H1 (cell line): ENCODE data around the gene CIRBP. TPM values are rescaled to one million over a fixed set of nuclear protein-coding genes. Genes with fewer than 3 reads are reported as not detected.

ENCODE experiments used
- RAD21 ChIP-seq, 2 experiments: IDR thresholded peaks in 1 of 2; conservative IDR thresholded peaks in 1 of 2; 2 replicates each; pipeline ENCODE4 v1.6.1; 2011; ENCODE audit warnings: low read depth in 2 of 2, low read length in 2 of 2, improper control_type of control experiment in 1 of 2, inconsistent platforms in 1 of 2, mild to moderate bottlenecking in 1 of 2, moderate library complexity in 1 of 2
- SIRT6 ChIP-seq: IDR thresholded peaks from one replicate; pipeline ENCODE4 v1.7.1; 2012; ENCODE audit warnings: low read length, inconsistent platforms
- polyA plus RNA-seq, 7 experiments: library from polyadenylated mRNA; depleted of rRNA in 3 of 7; stranded (reverse) in 5 of 7; unstranded in 2 of 7; fragments of >200 nt in 5 of 7; fragments of 200-250 nt in 2 of 7; gene quantifications; 1 replicate in 5 of 7; 2 replicates in 1 of 7; 4 replicates in 1 of 7; pipeline versions ENCODE4 v1.2.1 to v1.2.3, GENCODE V29; 2011 to 2013; ENCODE audit warnings: missing spikeins in 2 of 7, mixed read lengths in 2 of 7
- total RNA-seq: library from RNA; stranded (reverse); fragmentation: NEBNext Ultra II Directional; extraction: Animal tissue kit (Norgen Biotek cat#: 25700); gene quantifications from 2 replicates; pipeline ENCODE4 v1.2.1, GENCODE V29; 2021

The CIRBP gene
- total and polyA plus RNA-seq, 2 of the 8 experiments (the other 6 are each of a cell fraction or from before 2014, with no cell fraction given) = 175 to 199 TPM

GRCh38 chr19:1251330-1252220 is 17.6 kb upstream of the CIRBP start (continued):
- no peak for TF ChIP-seq RAD21 (IDR thresholded peaks at IDR 0.05 in 1 of 2, conservative IDR thresholded peaks at IDR 0.05 in 1 of 2; ENCODE audit: low read depth in 2 of 2, low read length in 2 of 2)
- no peak for TF ChIP-seq SIRT6
